Keratinocyte (primary cell): ENCODE results near the gene SNX3. TPM values are rescaled to one million over a fixed set of nuclear protein-coding genes. Genes with fewer than 3 reads are reported as not detected.

Experiments used
- DNase-seq: peaks from one replicate; pipeline ENCODE4 v3.0.0-alpha.2; 2011; ENCODE audit warnings: low read depth, missing footprints, low spot score
- FAIRE-seq: peaks from 2 replicates; lab custom pipeline; 2011; peaks lifted over from hg19 to GRCh38; lab: Jason Lieb, UNC
- H2AFZ ChIP-seq: 2 replicates; pipeline ENCODE4 v1.6.0; 2012; ENCODE audit warnings: low read length, control low read depth, inconsistent platforms; ENCODE audit not compliant: control insufficient read depth
- H3K27ac ChIP-seq: 2 replicates; pipeline ENCODE4 v1.5.1; 2011; ENCODE audit warnings: low read length; ENCODE audit not compliant: control insufficient read depth, insufficient read depth
- H3K27me3 ChIP-seq: 3 replicates; pipeline ENCODE4 v1.6.0; 2011; ENCODE audit warnings: low read length; ENCODE audit not compliant: control insufficient read depth, insufficient read depth; ENCODE audit errors: extremely low read depth
- H3K36me3 ChIP-seq, 2 experiments: 2 replicates in 1 of 2; 3 replicates in 1 of 2; pipeline ENCODE4 v1.5.1; 2011; ENCODE audit warnings: low read length in 2 of 2, mild to moderate bottlenecking in 1 of 2; ENCODE audit not compliant: control insufficient read depth in 2 of 2, insufficient read depth in 2 of 2; ENCODE audit errors: extremely low read depth in 1 of 2
- H3K4me1 ChIP-seq: 3 replicates; pipeline ENCODE4 v1.5.1; 2011; ENCODE audit warnings: low read length; ENCODE audit not compliant: control insufficient read depth, insufficient read depth; ENCODE audit errors: extremely low read depth
- H3K4me2 ChIP-seq: 3 replicates; pipeline ENCODE4 v1.6.0; 2011; ENCODE audit warnings: low read depth, low read length; ENCODE audit not compliant: control insufficient read depth, insufficient read depth; ENCODE audit errors: extremely low read depth
- H3K4me3 ChIP-seq, 3 experiments: fragments of 200-600 bp in 1 of 3; sonication (generic) in 1 of 3; 2 replicates in 2 of 3; 3 replicates in 1 of 3; pipeline ENCODE4 v1.5.1; 2011 to 2016; ENCODE audit warnings: low read length in 3 of 3, mild to moderate bottlenecking in 3 of 3, control low read depth in 2 of 3, inconsistent platforms in 1 of 3, low read depth in 1 of 3, mixed read lengths in 1 of 3, mixed run types in 1 of 3, moderate library complexity in 1 of 3; ENCODE audit not compliant: control insufficient read depth in 2 of 3, insufficient read depth in 2 of 3; ENCODE audit errors: extremely low read depth in 1 of 3
- H3K79me2 ChIP-seq: 2 replicates; pipeline ENCODE4 v1.6.0; 2012; ENCODE audit warnings: low read length; ENCODE audit not compliant: control insufficient read depth, insufficient read depth
- H3K9ac ChIP-seq: 3 replicates; pipeline ENCODE4 v1.6.0; 2011; ENCODE audit warnings: low read length; ENCODE audit not compliant: control insufficient read depth, insufficient read depth; ENCODE audit errors: extremely low read depth
- H3K9me1 ChIP-seq: 3 replicates; pipeline ENCODE4 v1.6.0; 2011; ENCODE audit warnings: low read length; ENCODE audit not compliant: control insufficient read depth, insufficient read depth; ENCODE audit errors: extremely low read depth
- H3K9me3 ChIP-seq: 2 replicates; pipeline ENCODE4 v1.5.1; 2012; ENCODE audit warnings: low read depth, low read length; ENCODE audit not compliant: control insufficient read depth
- H4K20me1 ChIP-seq: 3 replicates; pipeline ENCODE4 v1.6.0; 2011; ENCODE audit warnings: low read length; ENCODE audit not compliant: control insufficient read depth, insufficient read depth; ENCODE audit errors: extremely low read depth
- EZH2 ChIP-seq: IDR thresholded peaks from one replicate; pipeline ENCODE4 v1.6.1; 2012; ENCODE audit warnings: inconsistent platforms, mild to moderate bottlenecking, low read length, moderate library complexity
- dilution Hi-C: fragments of 300-500 bp; cut with MboI; formaldehyde crosslinking; loops from one replicate; pipeline ENCODE4 v1.7.0; 2020; ENCODE audit warnings: low sequenced_read_pairs; ENCODE audit not compliant: extremely low pct_ligation_motif_present
- polyA plus RNA-seq, 5 experiments: library from polyadenylated mRNA; depleted of rRNA in 3 of 5; stranded (reverse) in 3 of 5; stranded (forward) in 1 of 5; unstranded in 1 of 5; fragments of >200 nt; gene quantifications; 1 replicate in 1 of 5; 2 replicates in 3 of 5; 3 replicates in 1 of 5; pipeline versions ENCODE4 v1.2.1 to v1.2.3, GENCODE V29; 2011 to 2012; ENCODE audit warnings: missing spikeins in 2 of 5, low read depth in 1 of 5, low replicate concordance in 1 of 5
- TF ChIP-seq, protein P1 (sequence below), 3 experiments: IDR thresholded peaks in 1 of 3; conservative IDR thresholded peaks in 1 of 3; optimal IDR thresholded peaks in 1 of 3; 2 replicates in 2 of 3; 3 replicates in 1 of 3; pipeline versions ENCODE3 to v1.5.1; 2011; ENCODE audit warnings: low read length in 3 of 3, mild to moderate bottlenecking in 3 of 3, moderate library complexity in 2 of 3, control low read depth in 1 of 3, inconsistent platforms in 1 of 3; ENCODE audit not compliant: insufficient read depth in 2 of 3; ENCODE audit errors: extremely low read depth in 1 of 3

The SNX3 gene
- polyA plus RNA-seq, 1 donor (not counting 4 experiments of a cell fraction or from before 2014, with no cell fraction given), result 460 TPM

DNA sequence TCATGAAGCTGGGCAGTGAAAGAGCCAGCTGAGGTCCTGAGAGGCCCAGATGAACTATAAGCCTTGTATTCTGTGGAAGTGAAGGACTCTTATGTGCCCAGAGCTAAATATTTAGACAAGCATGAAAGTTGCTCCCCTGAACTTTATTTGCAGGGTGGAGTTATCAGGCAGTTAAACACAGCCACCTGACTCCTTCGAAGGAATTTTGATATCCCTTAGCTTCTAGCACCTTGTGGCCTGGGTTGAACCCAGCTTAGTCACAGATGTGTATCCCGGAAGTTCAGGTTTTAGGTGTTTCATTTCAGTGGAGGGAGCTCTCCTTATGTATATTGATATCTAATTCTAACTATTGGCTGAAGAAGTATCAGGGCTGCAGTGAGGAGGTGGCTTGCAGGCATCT, 74.6 kb downstream of the SNX3 start:
- DNase-seq (no peak), FAIRE-seq (no peak)
- Histone ChIP-seq H3K79me2 (no peaks in the 10 kb centered on the region), H3K4me1 (no peaks in the 10 kb centered on the region), H3K9me1 (no peaks in the 10 kb centered on the region), H2AFZ (no peak overlapping the region), H4K20me1 (no peaks in the 10 kb centered on the region), H3K4me2 (no peak overlapping the region), H3K9ac (no peak overlapping the region), H3K9me3 (no peaks in the 10 kb centered on the region), H3K27ac (no peak overlapping the region), H3K36me3 (no peaks in the 10 kb centered on the region), H3K4me3 (no peak overlapping the region), H3K27me3 (peaks cover 6% of the 10 kb centered on the region)
- dilution Hi-C loops, result no loop called here
- TF ChIP-seq, protein P1, sequence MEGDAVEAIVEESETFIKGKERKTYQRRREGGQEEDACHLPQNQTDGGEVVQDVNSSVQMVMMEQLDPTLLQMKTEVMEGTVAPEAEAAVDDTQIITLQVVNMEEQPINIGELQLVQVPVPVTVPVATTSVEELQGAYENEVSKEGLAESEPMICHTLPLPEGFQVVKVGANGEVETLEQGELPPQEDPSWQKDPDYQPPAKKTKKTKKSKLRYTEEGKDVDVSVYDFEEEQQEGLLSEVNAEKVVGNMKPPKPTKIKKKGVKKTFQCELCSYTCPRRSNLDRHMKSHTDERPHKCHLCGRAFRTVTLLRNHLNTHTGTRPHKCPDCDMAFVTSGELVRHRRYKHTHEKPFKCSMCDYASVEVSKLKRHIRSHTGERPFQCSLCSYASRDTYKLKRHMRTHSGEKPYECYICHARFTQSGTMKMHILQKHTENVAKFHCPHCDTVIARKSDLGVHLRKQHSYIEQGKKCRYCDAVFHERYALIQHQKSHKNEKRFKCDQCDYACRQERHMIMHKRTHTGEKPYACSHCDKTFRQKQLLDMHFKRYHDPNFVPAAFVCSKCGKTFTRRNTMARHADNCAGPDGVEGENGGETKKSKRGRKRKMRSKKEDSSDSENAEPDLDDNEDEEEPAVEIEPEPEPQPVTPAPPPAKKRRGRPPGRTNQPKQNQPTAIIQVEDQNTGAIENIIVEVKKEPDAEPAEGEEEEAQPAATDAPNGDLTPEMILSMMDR (optimal IDR thresholded peaks at IDR 0.05 in 1 of 3, IDR thresholded peaks at IDR 0.05 in 1 of 3, conservative IDR thresholded peaks at IDR 0.05 in 1 of 3; ENCODE audit: extremely low read depth in 1 of 3, insufficient read depth in 2 of 3, low read length in 3 of 3), result no peak
- no peak for TF ChIP-seq EZH2

DNA sequence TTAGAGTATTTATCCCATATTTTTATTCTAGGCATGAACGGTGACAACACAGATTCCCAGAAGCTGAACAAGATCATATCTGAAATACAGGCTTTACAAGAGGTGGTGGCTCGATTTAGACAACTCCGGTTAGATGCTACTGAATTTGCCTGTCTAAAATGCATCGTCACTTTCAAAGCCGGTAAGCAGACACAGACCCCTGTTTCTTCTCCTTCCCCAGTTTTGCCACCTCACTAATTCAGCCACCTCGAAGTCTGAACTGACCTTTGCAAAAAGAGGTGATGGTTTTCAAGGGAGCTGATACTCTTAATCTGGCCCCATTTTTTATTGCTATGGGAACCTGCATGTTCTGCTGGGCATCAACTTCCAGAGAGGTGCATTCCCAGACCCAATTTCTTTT, 80.1 kb downstream of the SNX3 start:
- Histone ChIP-seq H3K27ac (no peak overlapping the region), H3K4me1 (peaks cover under 1% of the 10 kb centered on the region), H3K9me3 (no peaks in the 10 kb centered on the region), H3K27me3 (peaks cover 21% of the 10 kb centered on the region), H3K9me1 (no peaks in the 10 kb centered on the region), H3K9ac (no peak overlapping the region), H3K4me2 (no peak overlapping the region), H2AFZ (no peak overlapping the region), H4K20me1 (no peaks in the 10 kb centered on the region), H3K4me3 (no peak overlapping the region), H3K79me2 (no peaks in the 10 kb centered on the region), H3K36me3 (no peaks in the 10 kb centered on the region)
- DNase-seq (no peak), FAIRE-seq (no peak)
- no peak for TF ChIP-seq EZH2
- TF ChIP-seq, protein P1 (optimal IDR thresholded peaks at IDR 0.05 in 1 of 3, IDR thresholded peaks at IDR 0.05 in 1 of 3, conservative IDR thresholded peaks at IDR 0.05 in 1 of 3; ENCODE audit: extremely low read depth in 1 of 3, insufficient read depth in 2 of 3, low read length in 3 of 3), result no peak
- dilution Hi-C loops, result no loop called here
